Esophagus muscularis mucosa (tissue), 4 donors: Measurements from ENCODE around the gene PLOD3. TPM values are rescaled to one million over a fixed set of nuclear protein-coding genes. Genes with fewer than 3 reads are reported as not detected.

Source experiments
- DNase-seq: peaks from one replicate; pipeline ENCODE4 v3.0.0-alpha.2; 2017; ENCODE audit errors: extremely low spot score
- H3K27ac ChIP-seq, 4 donors: fragments of 200-600 bp; sonication (generic); replicated peaks in 1 of 4; 1 replicate in 3 of 4; 2 replicates in 1 of 4; pipeline ENCODE4 v1.5.1; 2016 to 2019; ENCODE audit warnings: mild to moderate bottlenecking in 1 of 4
- H3K27me3 ChIP-seq, 4 donors: fragments of 200-600 bp; sonication (generic); one replicate each; pipeline versions ENCODE4 v1.5.1 to v1.6.0; 2016 to 2019
- H3K36me3 ChIP-seq, 4 donors: fragments of 200-600 bp; sonication (generic); one replicate each; pipeline ENCODE4 v1.5.1; 2016 to 2019
- H3K4me1 ChIP-seq, 4 donors: fragments of 200-600 bp; sonication (generic); one replicate each; pipeline ENCODE4 v1.5.1; 2016 to 2019
- H3K4me3 ChIP-seq, 4 donors: fragments of 200-600 bp; sonication (generic); 1 replicate in 2 of 4; 2 replicates in 2 of 4; pipeline ENCODE4 v1.5.1; 2016 to 2019; ENCODE audit warnings: mild to moderate bottlenecking in 4 of 4, moderate library complexity in 1 of 4
- H3K9me3 ChIP-seq, 4 donors: fragments of 200-600 bp; sonication (generic); 1 replicate in 3 of 4; 2 replicates in 1 of 4; pipeline ENCODE4 v1.5.1; 2016 to 2019
- CTCF ChIP-seq, 3 experiments: fragments of 200-600 bp in 2 of 3; fragments of 450-650 bp in 1 of 3; sonication (generic) in 2 of 3; IDR thresholded peaks; one replicate each; pipeline ENCODE4 v1.5.1; 2017 to 2019; ENCODE audit warnings: antibody characterized with exemption in 3 of 3, mild to moderate bottlenecking in 2 of 3, moderate library complexity in 1 of 3
- EP300 ChIP-seq: sonication (generic); formaldehyde crosslinking; IDR thresholded peaks from one replicate; pipeline ENCODE4 v1.6.1; 2017; ENCODE audit warnings: antibody characterized with exemption
- POLR2A ChIP-seq: fragments of 450-650 bp; IDR thresholded peaks from one replicate; pipeline ENCODE4 v1.6.1; 2017; ENCODE audit warnings: antibody characterized with exemption, moderate library complexity, mild to moderate bottlenecking, low read depth
- POLR2AphosphoS5 ChIP-seq, 2 donors: sonication (generic); formaldehyde crosslinking; IDR thresholded peaks; one replicate each; pipeline ENCODE4 v1.6.1; 2017; ENCODE audit warnings: antibody characterized with exemption in 2 of 2
- WGBS: methylation state at CpG from one replicate; pipeline ENCODE4 v1.1.5; 2018; 5-methylcytosine and 5-hydroxymethylcytosine counted together
- intact Hi-C: fragments of 100-400 bp; cut with DNase I; formaldehyde crosslinking; loops from one replicate; pipeline ENCODE4 v1.15.1; 2023
- small RNA-seq, 3 donors: library from RNA; depleted of rRNA; stranded (forward); fragments of <200 nt; gene quantifications; one replicate each; pipeline ENCODE3, GENCODE V24; 2016
- total RNA-seq, 4 donors: library from RNA; depleted of rRNA; stranded (reverse); fragments of >200 nt; gene quantifications; one replicate each; pipeline versions ENCODE4 v1.1.0 to v1.2.1, GENCODE V29; 2016

Gene PLOD3
- total RNA-seq, 4 donors from 2014 or later = 30.3 to 60.2 (median 50.1) TPM

- intact Hi-C loops = no loop called here
- DNase-seq = no peak
- Histone ChIP-seq H3K4me3 (no peak overlapping the region), H3K27me3 (peaks cover 12 to 78% (median 44%) of the 10 kb centered on the region in 4 donors), H3K36me3 (peaks cover 25 to 53% (median 41%) of the 10 kb centered on the region in 4 donors), H3K27ac (no peak overlapping the region), H3K9me3 (no peaks in the 10 kb centered on the region), H3K4me1 (peaks cover 35 to 42% (median 38%) of the 10 kb centered on the region in 4 donors)
- TF ChIP-seq CTCF (IDR thresholded peaks at IDR 0.05) (no peak), POLR2AphosphoS5 (IDR thresholded peaks at IDR 0.05) (no peak), EP300 (no peak), POLR2A (no peak)
Measured at GRCh38 chr7:101160910-101161309, 56.5 kb downstream of the PLOD3 start.

- Histone ChIP-seq H3K27me3 (peaks cover 10 to 69% (median 36%) of the 10 kb centered on the region in 4 donors), H3K4me1 (peaks cover 34 to 42% (median 36%) of the 10 kb centered on the region in 4 donors), H3K36me3 (peaks cover 25 to 53% (median 41%) of the 10 kb centered on the region in 4 donors), H3K9me3 (no peaks in the 10 kb centered on the region), H3K27ac (no peak overlapping the region), H3K4me3 (no peak overlapping the region)
- no peak for DNase-seq
- intact Hi-C loops = no loop called here
- WGBS = 80% methylated on average over 25 of the region's 31 CpGs
- no peak for TF ChIP-seq CTCF (IDR thresholded peaks at IDR 0.05)
- TF ChIP-seq POLR2A = no peak
- no peak for TF ChIP-seq EP300
- no peak for TF ChIP-seq POLR2AphosphoS5 (IDR thresholded peaks at IDR 0.05)
Measured at GRCh38 chr7:101159696-101160674, 57.4 kb downstream of the PLOD3 start.

GRCh38 chr7:101156866-101157589 lies 60.4 kb downstream of the PLOD3 start:
- Histone ChIP-seq H3K27ac (no peak overlapping the region), H3K9me3 (no peaks in the 10 kb centered on the region), H3K27me3 (peaks cover 0 to 39% (median 7%) of the 10 kb centered on the region in 4 donors), H3K4me3 (no peak overlapping the region), H3K36me3 (peaks cover 25 to 53% (median 41%) of the 10 kb centered on the region in 4 donors), H3K4me1 (peaks cover 8 to 25% (median 16%) of the 10 kb centered on the region in 4 donors)
- intact Hi-C loops = no loop called here
- 82% methylated on average over 10 of the region's 14 CpGs for WGBS
- DNase-seq = no peak
- TF ChIP-seq POLR2A = no peak
- TF ChIP-seq EP300 = no peak
- no peak for TF ChIP-seq CTCF (IDR thresholded peaks at IDR 0.05)
- TF ChIP-seq POLR2AphosphoS5 (IDR thresholded peaks at IDR 0.05) = no peak

GRCh38 chr7:101156277-101156676 lies 61.1 kb downstream of the PLOD3 start:
- no peak for DNase-seq
- Histone ChIP-seq H3K27ac (no peak overlapping the region), H3K4me3 (no peak overlapping the region), H3K9me3 (no peaks in the 10 kb centered on the region), H3K4me1 (peaks cover 8 to 25% (median 16%) of the 10 kb centered on the region in 4 donors), H3K27me3 (peaks cover 0 to 32% (median 3%) of the 10 kb centered on the region in 4 donors), H3K36me3 (peaks cover 25 to 46% (median 41%) of the 10 kb centered on the region in 4 donors)
- TF ChIP-seq POLR2A = no peak
- 81% methylated on average over 6 of the region's 6 CpGs for WGBS
- intact Hi-C loops = no loop called here

Small RNA genes lying within 50 kb of the gene (small RNA-seq; reads per million reads assigned to genes)
- 0 reads per million in 3 donors for gene MIR4653

Other genes starting within 250 kb of the PLOD3 start
- gene MUC12, start 248.0 kb downstream of the PLOD3 start, total RNA-seq = 1 to 10 TPM in 2 of 4 donors, not detected in 2; 1.1 to 2.5 TPM
- gene MUC17, start 197.5 kb downstream of the PLOD3 start, total RNA-seq = under 1 TPM in 1 of 4 donors, not detected in 3; 0.06 TPM
- 10 to 100 TPM; 16.2 to 25.1 (median 22.9) TPM for gene TRIM56, start 132.1 kb downstream of the PLOD3 start, total RNA-seq
- 10 to 100 TPM in 2 of 4 donors, 1 to 10 TPM in 2; 9.4 to 54.2 (median 18.2) TPM for gene SERPINE1, start 90.5 kb downstream of the PLOD3 start, total RNA-seq
- gene AP1S1, start 63.1 kb downstream of the PLOD3 start, total RNA-seq = 10 to 100 TPM; 28.2 to 44.4 (median 35.5) TPM
- gene VGF, start 52.0 kb downstream of the PLOD3 start, total RNA-seq = under 1 TPM in 3 of 4 donors, not detected in 1; 0.23 to 0.33 (median 0.26) TPM
- gene NAT16, start 37.3 kb downstream of the PLOD3 start, total RNA-seq = not detected
- under 1 TPM in 1 of 4 donors, not detected in 3; 0.17 TPM for gene MOGAT3, start 16.5 kb downstream of the PLOD3 start, total RNA-seq
- 10 to 100 TPM; 60.6 to 86.7 (median 77.6) TPM for gene ZNHIT1, start 584 bp upstream of the PLOD3 start, total RNA-seq
- gene CLDN15, start 20.2 kb upstream of the PLOD3 start, total RNA-seq = 1 to 10 TPM; 5.3 to 9.1 (median 6.4) TPM
- 100 to 1,000 TPM; 216 to 310 (median 295) TPM for gene FIS1, start 27.5 kb upstream of the PLOD3 start, total RNA-seq
- 10 to 100 TPM; 25.2 to 33.1 (median 28.5) TPM for gene IFT22, start 104.2 kb upstream of the PLOD3 start, total RNA-seq
- not detected for gene COL26A1, start 145.3 kb upstream of the PLOD3 start, total RNA-seq